ENCODE results near the gene GDPD4.

The GDPD4 gene

GRCh38 chr11:77212314-77213007, 89.0 kb downstream of the GDPD4 start:
- Histone ChIP-seq H3K4me3 (ENCODE audit: low read depth, low read length) (no peak overlapping the region), H3K27me3 (ENCODE audit: control insufficient read depth, insufficient read depth, low read length) (no peaks in the 10 kb centered on the region), H3K27ac (ENCODE audit: low read depth, low read length) (no peak overlapping the region), H3K4me1 (ENCODE audit: control insufficient read depth, insufficient read depth, low read length) (no peaks in the 10 kb centered on the region), H3K36me3 (ENCODE audit: control insufficient read depth, insufficient read depth, low read length) (no peaks in the 10 kb centered on the region), H3K9ac (ENCODE audit: low read length) (no peak overlapping the region), H3K9me3 (ENCODE audit: control insufficient read depth, insufficient read depth, low read depth, low read length) (no peaks in the 10 kb centered on the region)

- Histone ChIP-seq H3K9ac (ENCODE audit: low read length) (no peak overlapping the region), H3K4me3 (ENCODE audit: low read depth, low read length) (no peak overlapping the region), H3K27me3 (ENCODE audit: control insufficient read depth, insufficient read depth, low read length) (no peaks in the 10 kb centered on the region), H3K9me3 (ENCODE audit: control insufficient read depth, insufficient read depth, low read depth, low read length) (no peaks in the 10 kb centered on the region), H3K27ac (ENCODE audit: low read depth, low read length) (no peak overlapping the region), H3K36me3 (ENCODE audit: control insufficient read depth, insufficient read depth, low read length) (no peaks in the 10 kb centered on the region), H3K4me1 (ENCODE audit: control insufficient read depth, insufficient read depth, low read length) (no peaks in the 10 kb centered on the region)
Measured at GRCh38 chr11:77211594-77212251, 89.8 kb downstream of the GDPD4 start.

- Histone ChIP-seq H3K4me1 (ENCODE audit: control insufficient read depth, insufficient read depth, low read length) (no peaks in the 10 kb centered on the region), H3K27ac (ENCODE audit: low read depth, low read length) (no peak overlapping the region), H3K4me3 (ENCODE audit: low read depth, low read length) (no peak overlapping the region), H3K36me3 (ENCODE audit: control insufficient read depth, insufficient read depth, low read length) (no peaks in the 10 kb centered on the region), H3K9ac (ENCODE audit: low read length) (no peak overlapping the region), H3K27me3 (ENCODE audit: control insufficient read depth, insufficient read depth, low read length) (no peaks in the 10 kb centered on the region), H3K9me3 (ENCODE audit: control insufficient read depth, insufficient read depth, low read depth, low read length) (no peaks in the 10 kb centered on the region)
Measured at GRCh38 chr11:77211040-77211451, 90.4 kb downstream of the GDPD4 start.

GRCh38 chr11:77209663-77210062, 91.8 kb downstream of the GDPD4 start:
- H3K9ac ChIP-seq (ENCODE audit: low read length) = no peak overlapping the region
- H3K36me3 ChIP-seq (ENCODE audit: control insufficient read depth, insufficient read depth, low read length) = no peaks in the 10 kb centered on the region
- no peaks in the 10 kb centered on the region for H3K9me3 ChIP-seq (ENCODE audit: control insufficient read depth, insufficient read depth, low read depth, low read length)
- no peaks in the 10 kb centered on the region for H3K4me1 ChIP-seq (ENCODE audit: control insufficient read depth, insufficient read depth, low read length)
- no peak overlapping the region for H3K4me3 ChIP-seq (ENCODE audit: low read depth, low read length)
- H3K27me3 ChIP-seq (ENCODE audit: control insufficient read depth, insufficient read depth, low read length) = no peaks in the 10 kb centered on the region
- no peak overlapping the region for H3K27ac ChIP-seq (ENCODE audit: low read depth, low read length)

GRCh38 chr11:77208535-77208934, 93.0 kb downstream of the GDPD4 start:
- H3K36me3 ChIP-seq (ENCODE audit: control insufficient read depth, insufficient read depth, low read length) = no peaks in the 10 kb centered on the region
- H3K27ac ChIP-seq (ENCODE audit: low read depth, low read length) = no peak overlapping the region
- no peaks in the 10 kb centered on the region for H3K27me3 ChIP-seq (ENCODE audit: control insufficient read depth, insufficient read depth, low read length)
- no peaks in the 10 kb centered on the region for H3K9me3 ChIP-seq (ENCODE audit: control insufficient read depth, insufficient read depth, low read depth, low read length)
- H3K4me1 ChIP-seq (ENCODE audit: control insufficient read depth, insufficient read depth, low read length) = peaks cover 9% of the 10 kb centered on the region; the same call in 1 of the 2 replicates
- no peak overlapping the region for H3K4me3 ChIP-seq (ENCODE audit: low read depth, low read length)
- no peak overlapping the region for H3K9ac ChIP-seq (ENCODE audit: low read length)

- Histone ChIP-seq H3K4me1 (ENCODE audit: control insufficient read depth, insufficient read depth, low read length) (peaks cover 11% of the 10 kb centered on the region; the same call in 1 of the 2 replicates), H3K36me3 (ENCODE audit: control insufficient read depth, insufficient read depth, low read length) (no peaks in the 10 kb centered on the region), H3K27me3 (ENCODE audit: control insufficient read depth, insufficient read depth, low read length) (no peaks in the 10 kb centered on the region), H3K4me3 (ENCODE audit: low read depth, low read length) (no peak overlapping the region), H3K27ac (ENCODE audit: low read depth, low read length) (no peak overlapping the region), H3K9me3 (ENCODE audit: control insufficient read depth, insufficient read depth, low read depth, low read length) (no peaks in the 10 kb centered on the region), H3K9ac (ENCODE audit: low read length) (no peak overlapping the region)
Measured at GRCh38 chr11:77207618-77208313, 93.7 kb downstream of the GDPD4 start.

GRCh38 chr11:77207019-77207485, 94.4 kb downstream of the GDPD4 start:
- no peak overlapping the region for H3K9ac ChIP-seq (ENCODE audit: low read length)
- H3K4me1 ChIP-seq (ENCODE audit: control insufficient read depth, insufficient read depth, low read length) = peaks cover 11% of the 10 kb centered on the region; the same call in 1 of the 2 replicates
- no peak overlapping the region for H3K4me3 ChIP-seq (ENCODE audit: low read depth, low read length)
- no peaks in the 10 kb centered on the region for H3K9me3 ChIP-seq (ENCODE audit: control insufficient read depth, insufficient read depth, low read depth, low read length)
- no peaks in the 10 kb centered on the region for H3K27me3 ChIP-seq (ENCODE audit: control insufficient read depth, insufficient read depth, low read length)
- no peaks in the 10 kb centered on the region for H3K36me3 ChIP-seq (ENCODE audit: control insufficient read depth, insufficient read depth, low read length)
- H3K27ac ChIP-seq (ENCODE audit: low read depth, low read length) = no peak overlapping the region

GRCh38 chr11:77206264-77207018, 95.0 kb downstream of the GDPD4 start:
- no peaks in the 10 kb centered on the region for H3K9me3 ChIP-seq (ENCODE audit: control insufficient read depth, insufficient read depth, low read depth, low read length)
- H3K9ac ChIP-seq (ENCODE audit: low read length) = no peak overlapping the region
- peaks cover 11% of the 10 kb centered on the region; the same call in 1 of the 2 replicates for H3K4me1 ChIP-seq (ENCODE audit: control insufficient read depth, insufficient read depth, low read length)
- no peaks in the 10 kb centered on the region for H3K27me3 ChIP-seq (ENCODE audit: control insufficient read depth, insufficient read depth, low read length)
- H3K4me3 ChIP-seq (ENCODE audit: low read depth, low read length) = no peak overlapping the region
- no peaks in the 10 kb centered on the region for H3K36me3 ChIP-seq (ENCODE audit: control insufficient read depth, insufficient read depth, low read length)
- no peak overlapping the region for H3K27ac ChIP-seq (ENCODE audit: low read depth, low read length)

- Histone ChIP-seq H3K9ac (ENCODE audit: low read length) (no peak overlapping the region), H3K4me3 (ENCODE audit: low read depth, low read length) (no peak overlapping the region), H3K27ac (ENCODE audit: low read depth, low read length) (no peak overlapping the region), H3K27me3 (ENCODE audit: control insufficient read depth, insufficient read depth, low read length) (no peaks in the 10 kb centered on the region), H3K4me1 (ENCODE audit: control insufficient read depth, insufficient read depth, low read length) (peaks cover 11% of the 10 kb centered on the region; the same call in 1 of the 2 replicates), H3K36me3 (ENCODE audit: control insufficient read depth, insufficient read depth, low read length) (no peaks in the 10 kb centered on the region), H3K9me3 (ENCODE audit: control insufficient read depth, insufficient read depth, low read depth, low read length) (no peaks in the 10 kb centered on the region)
Measured at GRCh38 chr11:77205467-77206263, 95.8 kb downstream of the GDPD4 start.

- no peak overlapping the region for H3K27ac ChIP-seq (ENCODE audit: low read depth, low read length)
- no peaks in the 10 kb centered on the region for H3K36me3 ChIP-seq (ENCODE audit: control insufficient read depth, insufficient read depth, low read length)
- H3K4me3 ChIP-seq (ENCODE audit: low read depth, low read length) = no peak overlapping the region
- no peaks in the 10 kb centered on the region for H3K27me3 ChIP-seq (ENCODE audit: control insufficient read depth, insufficient read depth, low read length)
- no peak overlapping the region for H3K9ac ChIP-seq (ENCODE audit: low read length)
- H3K9me3 ChIP-seq (ENCODE audit: control insufficient read depth, insufficient read depth, low read depth, low read length) = no peaks in the 10 kb centered on the region
- H3K4me1 ChIP-seq (ENCODE audit: control insufficient read depth, insufficient read depth, low read length) = peaks cover 11% of the 10 kb centered on the region; the same call in 1 of the 2 replicates
Measured at GRCh38 chr11:77204754-77205466, 96.6 kb downstream of the GDPD4 start.
